Neural progenitor cell (in vitro differentiated cells): ENCODE data around the gene CCL4L2.
"Not testable (repeated sequence)": the region's sequence is repeated elsewhere in the genome, so short reads cannot be mapped to it uniquely, and the experiment has no call there.

Experiments
- EZH2 ChIP-seq: fragments of 200-600 bp; sonication (generic); IDR thresholded peaks from 2 replicates; pipeline ENCODE4 v1.6.1; 2017; ENCODE audit warnings: antibody characterized with exemption, mild to moderate bottlenecking, moderate library complexity
- EZH2phosphoT487 ChIP-seq: fragments of 200-600 bp; sonication (generic); IDR thresholded peaks from 2 replicates; pipeline ENCODE4 v1.6.1; 2017; ENCODE audit warnings: antibody characterized with exemption
- TF ChIP-seq, protein P1 (sequence below): fragments of 200-600 bp; sonication (generic); IDR thresholded peaks from 2 replicates; pipeline ENCODE4 v1.5.1; 2017; ENCODE audit warnings: antibody characterized with exemption, mild to moderate bottlenecking

DNA sequence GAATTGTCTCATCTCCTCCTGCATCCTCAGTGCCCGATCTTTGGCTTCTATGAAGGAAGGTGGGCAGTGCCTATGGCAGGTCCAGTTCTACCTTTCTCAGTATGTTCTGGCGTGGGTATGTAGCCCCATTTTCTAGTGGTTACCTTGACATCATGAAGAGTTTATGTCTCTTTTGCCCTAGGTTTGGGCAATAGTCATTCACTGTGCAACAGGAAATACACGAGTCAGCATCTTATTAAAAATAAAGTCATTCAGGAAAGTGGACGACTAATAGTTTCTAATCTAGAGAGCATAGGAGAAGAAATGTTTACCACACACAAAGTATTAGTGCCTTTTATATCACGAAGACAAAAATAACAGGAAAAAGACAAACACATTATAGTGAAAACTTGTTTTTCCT is 20.9 kb upstream of the CCL4L2 start:
- TF ChIP-seq, protein P1, sequence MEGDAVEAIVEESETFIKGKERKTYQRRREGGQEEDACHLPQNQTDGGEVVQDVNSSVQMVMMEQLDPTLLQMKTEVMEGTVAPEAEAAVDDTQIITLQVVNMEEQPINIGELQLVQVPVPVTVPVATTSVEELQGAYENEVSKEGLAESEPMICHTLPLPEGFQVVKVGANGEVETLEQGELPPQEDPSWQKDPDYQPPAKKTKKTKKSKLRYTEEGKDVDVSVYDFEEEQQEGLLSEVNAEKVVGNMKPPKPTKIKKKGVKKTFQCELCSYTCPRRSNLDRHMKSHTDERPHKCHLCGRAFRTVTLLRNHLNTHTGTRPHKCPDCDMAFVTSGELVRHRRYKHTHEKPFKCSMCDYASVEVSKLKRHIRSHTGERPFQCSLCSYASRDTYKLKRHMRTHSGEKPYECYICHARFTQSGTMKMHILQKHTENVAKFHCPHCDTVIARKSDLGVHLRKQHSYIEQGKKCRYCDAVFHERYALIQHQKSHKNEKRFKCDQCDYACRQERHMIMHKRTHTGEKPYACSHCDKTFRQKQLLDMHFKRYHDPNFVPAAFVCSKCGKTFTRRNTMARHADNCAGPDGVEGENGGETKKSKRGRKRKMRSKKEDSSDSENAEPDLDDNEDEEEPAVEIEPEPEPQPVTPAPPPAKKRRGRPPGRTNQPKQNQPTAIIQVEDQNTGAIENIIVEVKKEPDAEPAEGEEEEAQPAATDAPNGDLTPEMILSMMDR = not testable (repeated sequence)
- TF ChIP-seq EZH2phosphoT487, EZH2: not testable (repeated sequence)
